ENCODE results near the gene NEBL.
"Not testable (repeated sequence)": the region's sequence is repeated elsewhere in the genome, so short reads cannot be mapped to it uniquely, and the experiment has no call there.

NEBL gene, protein sequence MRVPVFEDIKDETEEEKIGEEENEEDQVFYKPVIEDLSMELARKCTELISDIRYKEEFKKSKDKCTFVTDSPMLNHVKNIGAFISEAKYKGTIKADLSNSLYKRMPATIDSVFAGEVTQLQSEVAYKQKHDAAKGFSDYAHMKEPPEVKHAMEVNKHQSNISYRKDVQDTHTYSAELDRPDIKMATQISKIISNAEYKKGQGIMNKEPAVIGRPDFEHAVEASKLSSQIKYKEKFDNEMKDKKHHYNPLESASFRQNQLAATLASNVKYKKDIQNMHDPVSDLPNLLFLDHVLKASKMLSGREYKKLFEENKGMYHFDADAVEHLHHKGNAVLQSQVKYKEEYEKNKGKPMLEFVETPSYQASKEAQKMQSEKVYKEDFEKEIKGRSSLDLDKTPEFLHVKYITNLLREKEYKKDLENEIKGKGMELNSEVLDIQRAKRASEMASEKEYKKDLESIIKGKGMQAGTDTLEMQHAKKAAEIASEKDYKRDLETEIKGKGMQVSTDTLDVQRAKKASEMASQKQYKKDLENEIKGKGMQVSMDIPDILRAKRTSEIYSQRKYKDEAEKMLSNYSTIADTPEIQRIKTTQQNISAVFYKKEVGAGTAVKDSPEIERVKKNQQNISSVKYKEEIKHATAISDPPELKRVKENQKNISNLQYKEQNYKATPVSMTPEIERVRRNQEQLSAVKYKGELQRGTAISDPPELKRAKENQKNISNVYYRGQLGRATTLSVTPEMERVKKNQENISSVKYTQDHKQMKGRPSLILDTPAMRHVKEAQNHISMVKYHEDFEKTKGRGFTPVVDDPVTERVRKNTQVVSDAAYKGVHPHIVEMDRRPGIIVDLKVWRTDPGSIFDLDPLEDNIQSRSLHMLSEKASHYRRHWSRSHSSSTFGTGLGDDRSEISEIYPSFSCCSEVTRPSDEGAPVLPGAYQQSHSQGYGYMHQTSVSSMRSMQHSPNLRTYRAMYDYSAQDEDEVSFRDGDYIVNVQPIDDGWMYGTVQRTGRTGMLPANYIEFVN

DNA sequence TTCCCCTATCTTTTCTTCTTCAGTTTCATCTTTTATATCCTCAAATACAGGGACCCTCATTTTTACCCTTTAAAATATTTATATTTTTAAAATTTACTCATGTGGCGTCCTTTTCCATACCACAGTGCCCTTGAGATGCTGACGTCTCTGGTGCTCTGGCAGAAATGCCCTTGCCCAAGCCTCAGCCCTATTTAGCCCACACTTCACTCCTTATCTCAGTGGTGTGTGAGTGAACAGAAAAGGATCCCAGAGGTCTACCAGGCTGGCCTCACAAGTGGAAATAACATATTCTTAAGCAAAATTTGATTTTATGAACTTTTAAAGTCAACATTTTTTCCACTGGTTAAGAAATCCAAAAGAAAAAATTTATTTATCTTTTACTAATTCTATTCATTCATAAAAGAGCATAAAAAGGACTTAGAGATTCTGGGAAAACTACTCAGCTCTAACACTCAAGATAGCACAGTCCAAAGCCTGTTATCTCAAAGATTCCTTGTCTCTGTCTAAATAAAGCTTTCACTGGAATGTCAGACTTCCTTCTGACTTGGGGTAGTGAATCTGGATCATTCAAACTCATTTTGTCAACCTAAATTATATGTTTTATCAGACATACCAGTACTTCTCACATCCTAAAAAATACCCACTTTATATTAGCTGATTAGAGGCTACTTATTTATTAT is at the start of gene NEBL:
NEBL (minus strand) TSS at position 166 of the 680 bp plus-strand sequence; CDS start at position 60, 106 bp downstream.
- Histone ChIP-seq H3K4me3 (no peak within 1 kb of the TSS), H3K27ac (no peak within 1 kb of the TSS)

DNA sequence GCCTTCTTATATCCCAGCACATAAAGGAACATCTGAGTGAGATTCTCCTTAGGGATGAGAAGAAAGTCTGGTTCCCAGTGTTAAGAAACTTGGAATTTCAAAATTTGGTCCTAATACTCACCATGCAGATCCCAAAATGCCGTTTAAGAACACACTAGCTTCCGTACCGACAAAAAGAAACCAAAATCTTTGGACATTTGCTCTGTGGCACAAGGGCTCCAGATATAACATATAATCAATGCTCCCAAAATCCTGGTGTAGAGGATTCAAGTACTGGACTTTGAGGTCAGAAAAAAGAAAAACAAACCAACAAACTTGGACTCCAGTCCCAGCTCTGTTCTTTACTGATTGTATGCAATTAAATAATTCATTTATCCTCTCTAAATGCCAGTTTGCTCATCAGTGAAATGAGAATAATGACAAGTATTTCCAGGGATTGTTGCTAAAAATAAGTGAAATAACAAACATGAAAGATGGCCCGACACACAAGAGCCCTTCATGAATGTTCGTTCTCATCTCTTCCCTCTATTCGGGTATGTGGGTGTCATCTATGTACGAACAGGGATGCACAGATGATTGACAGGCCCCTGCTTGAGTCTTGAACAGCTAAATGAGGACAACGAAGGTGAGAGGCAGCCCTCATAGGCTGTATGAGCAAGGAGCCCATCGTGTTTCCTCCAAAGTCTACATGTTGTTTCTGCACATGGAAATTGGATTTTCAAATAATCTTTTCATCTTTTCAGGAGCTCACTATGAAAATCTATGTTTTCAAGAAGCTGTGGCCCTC is 48.6 kb upstream of the NEBL start:
- H3K4me3 ChIP-seq = no peak overlapping the region
- no peak overlapping the region for H3K27ac ChIP-seq

DNA sequence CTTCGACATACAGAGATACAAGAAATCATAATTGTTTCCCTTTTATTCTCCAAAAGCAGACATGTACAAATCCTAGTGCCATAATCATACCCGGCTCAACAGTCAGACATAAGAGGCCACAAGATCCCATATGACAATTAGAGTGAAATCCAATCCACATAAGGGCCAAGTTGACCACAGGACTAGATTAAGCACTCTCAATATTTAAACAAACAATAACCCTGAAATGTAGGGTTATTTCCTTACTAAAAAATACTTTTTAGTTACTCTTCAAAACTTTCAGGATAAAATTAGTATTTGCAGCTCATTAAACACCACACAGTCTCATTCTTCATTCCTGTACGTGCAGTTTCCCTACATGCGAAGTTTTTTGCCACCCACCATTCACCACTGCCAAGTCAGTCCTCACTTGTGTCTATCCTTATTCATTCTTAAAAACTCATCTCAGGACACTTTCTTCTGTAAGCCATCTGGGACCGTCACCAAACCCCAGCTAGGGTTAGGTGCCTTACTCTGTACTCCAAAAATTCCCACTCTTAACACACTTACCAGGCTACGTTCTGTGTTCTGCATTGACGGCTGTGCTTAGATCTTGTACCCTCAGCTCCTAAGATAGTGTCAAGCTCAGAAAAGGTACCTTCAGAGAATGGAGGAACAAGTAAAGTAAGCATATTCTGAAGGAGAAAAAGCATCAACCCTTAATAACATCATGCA is 47.8 kb upstream of the NEBL start:
- Histone ChIP-seq H3K4me3 (no peak overlapping the region), H3K27ac (no peak overlapping the region)

DNA sequence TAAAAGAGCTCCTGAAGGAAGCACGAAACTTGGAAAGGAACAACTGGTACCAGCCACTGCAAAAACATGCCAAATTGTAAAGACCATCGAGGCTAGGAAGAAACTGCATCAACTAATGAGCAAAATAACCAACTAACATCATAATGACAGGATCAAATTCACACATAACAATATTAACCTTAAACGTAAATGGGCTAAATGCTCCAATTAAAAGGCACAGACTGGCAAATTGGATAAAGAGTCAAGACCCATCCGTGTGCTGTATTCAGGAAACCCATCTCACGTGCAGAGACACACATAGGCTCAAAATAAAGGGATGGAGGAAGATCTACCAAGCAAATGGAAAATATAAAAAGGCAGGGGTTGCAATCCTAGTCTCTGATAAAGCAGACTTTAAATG is 42.3 kb upstream of the NEBL start:
- H3K4me3 ChIP-seq, H3K27ac ChIP-seq: not testable (repeated sequence)

DNA sequence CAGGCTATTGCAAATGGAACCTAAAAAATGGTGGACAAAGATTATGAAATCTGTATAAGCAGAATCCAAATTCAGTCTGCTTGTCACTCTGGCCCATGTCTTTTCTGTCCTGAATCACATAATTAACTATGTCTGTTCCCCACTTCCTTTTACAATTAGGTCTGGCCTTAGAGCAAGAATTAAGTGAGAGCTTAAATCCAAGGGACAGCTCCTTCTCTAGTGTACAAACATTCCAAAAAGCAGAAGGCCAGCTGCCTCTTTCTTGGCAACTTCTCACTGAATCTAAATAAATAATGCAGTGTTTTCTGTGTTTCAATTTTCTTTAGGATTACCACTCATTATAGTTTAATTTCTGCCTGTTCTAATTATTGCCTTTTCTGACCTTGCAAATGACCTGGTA is 39.3 kb upstream of the NEBL start:
- no peak overlapping the region for H3K27ac ChIP-seq
- H3K4me3 ChIP-seq = no peak overlapping the region

DNA sequence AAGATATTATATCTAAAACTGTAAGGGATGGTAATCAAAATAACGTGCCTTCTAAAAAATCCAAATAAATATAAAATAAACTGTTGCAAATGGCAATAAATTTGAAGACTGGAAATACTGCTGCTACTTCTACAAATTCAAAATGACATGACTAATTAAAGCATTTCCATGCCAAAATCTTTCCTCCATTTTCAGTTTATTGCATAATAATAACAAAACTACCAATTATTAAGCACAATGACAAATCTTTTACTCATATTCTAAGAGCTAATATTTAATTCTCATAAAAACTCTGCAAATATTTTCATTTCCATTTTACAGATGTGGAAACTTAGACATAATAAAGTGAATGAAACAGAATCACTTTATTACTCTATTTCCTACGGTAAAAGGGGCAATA is 38.8 kb upstream of the NEBL start:
- no peak overlapping the region for H3K27ac ChIP-seq
- no peak overlapping the region for H3K4me3 ChIP-seq

DNA sequence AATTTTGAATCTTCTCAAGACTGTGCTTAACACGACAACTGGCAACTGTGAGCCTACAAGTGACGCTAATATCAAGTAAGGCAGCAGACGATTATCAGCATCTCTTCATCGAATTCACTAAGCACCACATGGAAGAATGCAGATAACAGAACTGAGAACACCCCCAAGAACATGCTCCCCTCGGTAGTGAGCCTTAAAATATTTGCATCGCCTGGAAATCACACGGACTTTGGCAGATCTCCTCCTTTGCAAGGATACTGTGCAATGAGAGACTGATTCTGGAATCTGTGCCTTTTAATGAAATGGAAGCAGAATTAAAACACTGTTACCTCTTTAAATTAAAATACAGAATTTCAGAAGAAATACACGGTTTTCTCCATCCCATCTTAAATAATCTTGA is 38.2 kb upstream of the NEBL start:
- H3K27ac ChIP-seq = no peak overlapping the region
- H3K4me3 ChIP-seq = no peak overlapping the region

DNA sequence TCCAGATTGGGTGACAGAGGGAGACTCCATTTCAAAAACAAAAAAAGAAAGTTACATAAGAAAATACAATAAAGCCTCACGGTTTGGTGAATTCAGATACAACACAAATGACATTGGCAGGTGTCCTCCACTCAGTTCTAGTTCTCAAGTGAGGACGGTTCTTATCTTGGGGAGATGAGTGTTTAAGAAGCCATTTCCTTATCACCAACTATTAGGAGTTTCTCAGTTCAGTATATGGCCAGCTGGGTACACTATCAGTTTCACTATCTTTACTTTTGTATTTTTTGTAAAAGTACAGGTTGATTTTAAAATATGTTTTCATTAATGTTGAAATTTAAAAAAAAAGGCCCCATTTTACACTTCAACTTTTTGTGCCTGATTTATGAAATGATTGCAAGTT is 36.6 kb upstream of the NEBL start:
- H3K27ac ChIP-seq = no peak overlapping the region
- no peak overlapping the region for H3K4me3 ChIP-seq

DNA sequence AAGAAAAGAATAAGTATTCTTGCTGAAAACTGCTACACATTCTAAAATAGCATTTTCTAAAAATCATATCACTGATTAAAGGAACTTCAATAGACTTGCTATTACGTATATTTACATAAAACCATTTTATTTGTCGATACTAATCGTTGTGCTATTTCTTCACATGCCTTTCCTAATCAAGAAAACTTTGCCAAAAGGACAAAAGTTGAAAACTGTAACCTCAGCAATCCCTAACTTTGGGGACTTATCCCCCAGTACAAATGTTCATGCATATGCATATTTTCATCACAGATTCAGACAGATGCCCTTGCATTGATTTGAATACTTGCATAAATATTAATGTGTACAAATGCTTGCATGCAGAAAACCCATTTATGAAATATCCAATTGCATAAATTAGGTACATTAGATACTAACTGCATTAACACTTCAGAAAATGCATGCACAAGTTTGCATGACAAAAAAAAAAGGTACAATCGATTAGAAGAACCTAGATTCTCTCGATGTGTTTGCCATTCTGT is 35.6 kb upstream of the NEBL start:
- Histone ChIP-seq H3K4me3 (no peak overlapping the region), H3K27ac (no peak overlapping the region)

DNA sequence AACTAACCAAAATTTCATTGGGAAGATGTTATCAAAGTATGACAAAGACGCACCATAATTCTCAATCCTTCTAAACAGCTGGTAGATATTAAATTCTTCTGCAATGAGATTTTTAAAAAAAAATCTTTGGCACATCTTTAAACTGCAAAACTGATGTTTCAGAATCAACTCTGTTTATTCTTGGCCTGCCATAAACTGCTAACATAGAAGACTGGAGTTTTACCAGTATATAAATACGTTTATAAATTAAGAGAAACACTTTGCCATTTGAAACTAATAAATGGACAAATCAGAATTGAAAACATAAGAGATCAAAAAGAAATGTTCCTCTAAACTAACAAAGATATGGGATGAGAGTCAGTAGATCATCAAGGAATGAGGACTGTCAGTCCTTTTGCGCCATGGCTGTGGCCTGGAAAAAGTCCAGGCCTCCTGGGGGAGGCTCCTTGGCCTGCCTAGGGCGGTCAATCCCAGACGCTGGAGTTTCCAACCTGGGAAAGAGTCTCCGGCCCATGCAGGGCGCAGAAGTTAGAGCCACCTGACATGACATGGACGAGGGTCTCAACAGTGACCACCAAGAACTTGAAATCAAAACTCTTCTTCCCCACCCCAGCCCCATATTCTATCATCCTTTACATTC is 34.2 kb upstream of the NEBL start:
- H3K27ac ChIP-seq = no peak overlapping the region
- no peak overlapping the region for H3K4me3 ChIP-seq

DNA sequence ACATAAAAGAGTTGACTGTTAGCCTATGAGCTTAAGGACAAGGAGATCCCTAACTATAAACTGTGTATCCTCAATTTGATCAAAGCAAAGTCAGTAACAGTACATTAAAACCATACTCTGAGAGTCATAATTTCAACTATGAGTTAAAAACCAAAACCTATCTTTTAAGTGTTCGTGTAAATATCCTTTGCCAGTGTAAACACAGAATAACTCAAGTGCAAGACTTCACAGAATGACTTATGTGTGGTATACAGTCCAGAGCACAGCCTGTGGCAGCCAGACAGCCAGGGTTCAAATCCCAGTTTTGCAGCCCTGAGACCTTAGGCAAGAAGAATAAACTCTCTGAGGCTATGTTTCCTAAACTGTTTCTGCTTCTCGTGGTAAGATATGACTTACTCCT is 30.3 kb upstream of the NEBL start:
- Histone ChIP-seq H3K4me3 (no peak overlapping the region), H3K27ac (no peak overlapping the region)

DNA sequence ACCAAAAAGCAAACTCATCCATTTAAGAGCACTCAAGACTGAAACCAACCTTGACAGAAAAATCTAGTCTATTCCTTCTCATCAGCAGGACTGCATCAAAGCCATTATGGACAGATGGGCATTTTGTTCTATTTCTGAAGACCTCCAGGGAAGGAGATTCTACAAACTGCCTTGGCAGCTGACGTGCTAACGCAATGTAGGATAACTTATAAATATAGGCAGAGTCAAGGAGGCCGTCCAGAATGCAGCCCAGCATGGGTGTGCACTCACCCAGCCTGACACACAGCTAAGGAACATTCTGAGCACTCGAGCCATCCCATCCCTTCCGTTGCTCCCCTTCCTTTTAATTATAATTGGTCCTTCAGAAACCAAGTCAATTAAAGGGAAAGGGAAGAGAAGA is 25.3 kb upstream of the NEBL start:
- Histone ChIP-seq H3K27ac (no peak overlapping the region), H3K4me3 (no peak overlapping the region)

DNA sequence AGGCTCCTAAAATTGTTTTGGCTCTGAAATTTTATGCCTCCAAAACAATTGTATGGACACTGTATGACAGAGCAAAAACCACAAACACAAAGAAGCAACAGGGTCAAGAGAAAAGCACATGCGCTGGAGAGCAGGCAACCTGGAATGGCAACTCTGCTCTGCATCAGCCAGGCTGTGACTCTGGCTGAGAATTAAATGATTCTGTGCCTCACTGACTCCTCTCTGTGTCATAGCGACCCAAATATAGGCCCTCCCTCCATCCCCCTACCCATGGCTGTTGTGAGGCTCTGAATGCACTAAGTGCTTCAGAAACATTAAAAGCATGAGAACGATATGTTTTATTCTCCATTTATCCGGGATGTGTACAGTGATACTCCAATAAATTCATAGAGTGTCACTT is 24.9 kb upstream of the NEBL start:
- no peak overlapping the region for H3K27ac ChIP-seq
- no peak overlapping the region for H3K4me3 ChIP-seq

DNA sequence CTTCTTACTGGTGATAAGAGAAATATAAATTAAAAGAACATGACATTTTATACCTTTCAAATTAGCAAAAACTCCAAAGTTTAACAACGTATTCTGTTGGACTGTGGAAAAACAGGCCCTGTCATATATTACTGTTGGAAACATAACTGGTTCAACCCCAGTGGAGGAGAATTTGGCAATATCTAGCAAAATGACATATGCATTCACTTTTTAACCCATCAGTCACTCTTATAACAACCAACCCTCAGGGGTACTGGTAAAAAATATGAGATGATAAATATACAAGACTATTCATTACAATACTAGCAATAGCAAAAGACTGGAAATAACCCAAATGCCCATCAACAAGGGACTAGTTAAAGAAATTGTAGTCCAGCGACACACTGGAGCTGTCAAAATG is 22.9 kb upstream of the NEBL start:
- Histone ChIP-seq H3K27ac (no peak overlapping the region), H3K4me3 (no peak overlapping the region)

DNA sequence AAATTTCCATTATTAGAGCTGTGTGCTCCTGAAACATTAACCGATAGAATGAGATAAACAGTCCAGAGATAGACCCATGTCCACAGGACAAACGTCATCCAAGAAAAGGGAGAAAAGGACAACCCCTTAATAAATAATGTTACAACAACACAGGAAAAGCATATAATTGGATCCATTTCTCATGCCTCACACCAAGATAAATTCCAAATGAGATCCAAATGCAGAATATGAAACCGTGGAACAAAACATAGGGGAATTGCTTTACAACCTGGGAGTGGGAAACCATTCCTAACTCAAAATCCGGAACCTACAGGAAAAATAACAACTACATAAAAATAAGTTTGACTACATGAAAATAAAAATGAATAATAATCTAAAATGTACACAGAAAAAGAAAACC is 22.4 kb upstream of the NEBL start:
- no peak overlapping the region for H3K27ac ChIP-seq
- H3K4me3 ChIP-seq = no peak overlapping the region

DNA sequence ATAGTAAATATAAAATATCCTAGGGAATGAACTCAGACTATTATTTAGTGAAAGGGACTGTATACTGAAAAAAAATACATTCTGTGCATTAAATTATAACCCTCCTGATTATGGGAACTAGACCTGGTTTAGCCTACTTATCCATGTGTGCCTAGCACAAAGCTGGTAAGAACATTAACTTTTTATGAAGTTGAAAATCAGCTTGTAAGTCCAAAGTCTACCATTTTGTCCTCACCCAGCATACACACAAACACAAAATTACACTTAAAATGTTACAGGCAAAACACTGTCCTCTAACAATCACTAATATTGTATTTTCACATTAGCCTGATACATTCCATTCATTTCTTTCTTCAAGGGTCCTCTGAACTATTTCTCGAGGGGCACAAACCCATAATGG is 19.9 kb upstream of the NEBL start:
- Histone ChIP-seq H3K4me3 (no peak overlapping the region), H3K27ac (no peak overlapping the region)

DNA sequence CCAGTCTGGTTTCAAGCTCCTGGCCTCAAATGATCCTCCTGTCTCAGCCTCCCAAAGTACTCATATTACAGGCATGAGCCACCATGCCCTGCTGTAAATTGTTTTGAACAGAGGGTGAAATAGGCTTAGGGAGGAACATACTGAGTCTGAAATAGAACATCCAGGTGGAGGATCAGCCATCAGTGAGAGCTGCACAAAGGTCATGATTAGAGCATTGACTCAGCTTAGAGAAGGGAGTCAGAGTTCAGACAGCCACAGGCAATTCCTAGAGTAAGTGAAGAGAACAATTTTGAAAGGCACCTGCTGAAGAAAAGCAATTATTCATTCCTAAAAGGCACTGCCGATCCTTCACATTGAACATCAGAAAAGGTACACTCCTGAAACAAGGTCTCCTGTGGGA is 15.9 kb upstream of the NEBL start:
- Histone ChIP-seq H3K27ac (no peak overlapping the region), H3K4me3 (no peak overlapping the region)

DNA sequence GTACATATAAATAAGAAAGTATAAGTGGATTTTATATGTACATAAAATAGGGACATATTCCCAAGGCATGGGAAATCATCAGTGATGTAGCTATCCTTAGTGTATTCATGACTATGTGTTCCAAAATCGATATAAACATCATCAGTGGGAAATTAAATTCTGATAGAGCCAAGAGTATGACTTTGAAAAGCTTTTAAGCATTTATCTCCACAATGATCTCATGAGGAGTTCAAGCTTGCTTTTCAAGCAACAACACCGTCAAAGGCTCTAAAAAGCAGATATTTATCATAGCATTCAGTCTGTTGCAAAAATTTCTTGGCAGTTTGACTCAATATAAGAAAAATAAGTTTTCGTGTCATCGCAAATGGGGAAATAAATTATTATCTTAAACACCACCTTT is 14.5 kb upstream of the NEBL start:
- no peak overlapping the region for H3K27ac ChIP-seq
- no peak overlapping the region for H3K4me3 ChIP-seq
